Measurements from ENCODE around the gene PIP5K1B. TPM values are rescaled to one million over a fixed set of nuclear protein-coding genes. Genes with fewer than 3 reads are reported as not detected.

The PIP5K1B gene
- total and polyA plus RNA-seq, 5 donors, result 37.8 to 81.5 (median 67.9) TPM

GRCh38 chr9:68717552-68718443, 12.8 kb downstream of the PIP5K1B start:
- no peak overlapping the region for H3K4me3 ChIP-seq (ENCODE audit: low read length)
- no peaks in the 10 kb centered on the region for H3K27me3 ChIP-seq (ENCODE audit: control insufficient read depth, insufficient read depth)
- peaks cover 2% of the 10 kb centered on the region for H3K4me1 ChIP-seq (ENCODE audit: control insufficient read depth, insufficient read depth, low read length)
- no peak for DNase-seq
- ATAC-seq, result no peak
- no peak overlapping the region for H3K27ac ChIP-seq (ENCODE audit: low read length)
- no peaks in the 10 kb centered on the region for H3K9me3 ChIP-seq (ENCODE audit: control insufficient read depth, low read length)
- intact Hi-C loops (cut with DNase I), result no loop called here
- WGBS, result 81% methylated on average over 2 of the region's 2 CpGs

- no peak for ATAC-seq
- H3K27me3 ChIP-seq (ENCODE audit: control insufficient read depth, insufficient read depth), result no peaks in the 10 kb centered on the region
- no peak overlapping the region for H3K4me3 ChIP-seq (ENCODE audit: low read length)
- no peak overlapping the region for H3K27ac ChIP-seq (ENCODE audit: low read length)
- H3K4me1 ChIP-seq (ENCODE audit: control insufficient read depth, insufficient read depth, low read length), result peaks cover 2% of the 10 kb centered on the region
- no peak for DNase-seq
- H3K9me3 ChIP-seq (ENCODE audit: control insufficient read depth, low read length), result no peaks in the 10 kb centered on the region
- intact Hi-C loops (cut with DNase I), result no loop called here
- WGBS, result 40% methylated on average over 2 of the region's 2 CpGs
These were observed 14.8 kb downstream of the PIP5K1B start for GRCh38 chr9:68719847-68720246.

GRCh38 chr9:68720656-68721313, 15.7 kb downstream of the PIP5K1B start:
- peaks cover 2% of the 10 kb centered on the region for H3K4me1 ChIP-seq (ENCODE audit: control insufficient read depth, insufficient read depth, low read length)
- no peak overlapping the region for H3K4me3 ChIP-seq (ENCODE audit: low read length)
- H3K9me3 ChIP-seq (ENCODE audit: control insufficient read depth, low read length), result no peaks in the 10 kb centered on the region
- WGBS, result 86% methylated on average over 7 of the region's 7 CpGs
- H3K27me3 ChIP-seq (ENCODE audit: control insufficient read depth, insufficient read depth), result no peaks in the 10 kb centered on the region
- no peak for ATAC-seq
- H3K27ac ChIP-seq (ENCODE audit: low read length), result no peak overlapping the region
- DNase-seq, result no peak
- intact Hi-C loops (cut with DNase I), result no loop called here

GRCh38 chr9:68721666-68722330, 16.8 kb downstream of the PIP5K1B start:
- Histone ChIP-seq H3K9me3 (ENCODE audit: control insufficient read depth, low read length) (no peaks in the 10 kb centered on the region), H3K27me3 (ENCODE audit: control insufficient read depth, insufficient read depth) (no peaks in the 10 kb centered on the region), H3K4me3 (ENCODE audit: low read length) (no peak overlapping the region), H3K4me1 (ENCODE audit: control insufficient read depth, insufficient read depth, low read length) (peaks cover 2% of the 10 kb centered on the region), H3K27ac (ENCODE audit: low read length) (no peak overlapping the region)
- intact Hi-C loops (cut with DNase I), result no loop called here
- ATAC-seq (no peak), DNase-seq (no peak)
- 80% methylated on average over 8 of the region's 8 CpGs for WGBS

GRCh38 chr9:68725070-68725469, 20.0 kb downstream of the PIP5K1B start:
- Histone ChIP-seq H3K4me1 (ENCODE audit: control insufficient read depth, insufficient read depth, low read length) (no peaks in the 10 kb centered on the region), H3K27ac (ENCODE audit: low read length) (no peak overlapping the region), H3K9me3 (ENCODE audit: control insufficient read depth, low read length) (no peaks in the 10 kb centered on the region), H3K27me3 (ENCODE audit: control insufficient read depth, insufficient read depth) (no peaks in the 10 kb centered on the region), H3K4me3 (ENCODE audit: low read length) (no peak overlapping the region)
- ATAC-seq (no peak), DNase-seq (no peak)
- intact Hi-C loops (cut with DNase I), result no loop called here
- 48% methylated on average over 3 of the region's 3 CpGs for WGBS

GRCh38 chr9:68726489-68726888, 21.4 kb downstream of the PIP5K1B start:
- Histone ChIP-seq H3K27ac (ENCODE audit: low read length) (no peak overlapping the region), H3K4me1 (ENCODE audit: control insufficient read depth, insufficient read depth, low read length) (no peaks in the 10 kb centered on the region), H3K27me3 (ENCODE audit: control insufficient read depth, insufficient read depth) (no peaks in the 10 kb centered on the region), H3K9me3 (ENCODE audit: control insufficient read depth, low read length) (no peaks in the 10 kb centered on the region), H3K4me3 (ENCODE audit: low read length) (no peak overlapping the region)
- WGBS, result 68% methylated on average over 5 of the region's 5 CpGs
- ATAC-seq (peak in 1 of 2 donors; percentile 35), DNase-seq (no peak)
- intact Hi-C loops (cut with DNase I), result no loop called here

- Histone ChIP-seq H3K4me3 (ENCODE audit: low read length) (no peak overlapping the region), H3K27ac (ENCODE audit: low read length) (no peak overlapping the region), H3K27me3 (ENCODE audit: control insufficient read depth, insufficient read depth) (no peaks in the 10 kb centered on the region), H3K9me3 (ENCODE audit: control insufficient read depth, low read length) (no peaks in the 10 kb centered on the region), H3K4me1 (ENCODE audit: control insufficient read depth, insufficient read depth, low read length) (no peaks in the 10 kb centered on the region)
- peak in 2 of 3 donors; percentile 46 for DNase-seq
- WGBS, result 63% methylated on average over 2 of the region's 2 CpGs
- intact Hi-C loops (cut with DNase I), result no loop called here
- peak in 1 of 2 donors; percentile 33 for ATAC-seq
These were observed 22.6 kb downstream of the PIP5K1B start for GRCh38 chr9:68727636-68728035.

GRCh38 chr9:68728731-68729130, 23.7 kb downstream of the PIP5K1B start:
- Histone ChIP-seq H3K27me3 (ENCODE audit: control insufficient read depth, insufficient read depth) (no peaks in the 10 kb centered on the region), H3K27ac (ENCODE audit: low read length) (no peak overlapping the region), H3K9me3 (ENCODE audit: control insufficient read depth, low read length) (no peaks in the 10 kb centered on the region), H3K4me3 (ENCODE audit: low read length) (no peak overlapping the region), H3K4me1 (ENCODE audit: control insufficient read depth, insufficient read depth, low read length) (peaks cover 4% of the 10 kb centered on the region)
- ATAC-seq, result no peak
- 60% methylated on average over 1 of the region's 1 CpG for WGBS
- intact Hi-C loops (cut with DNase I), result no loop called here
- DNase-seq, result no peak

GRCh38 chr9:68730570-68731235, 25.7 kb downstream of the PIP5K1B start:
- H3K27ac ChIP-seq (ENCODE audit: low read length), result no peak overlapping the region
- H3K4me1 ChIP-seq (ENCODE audit: control insufficient read depth, insufficient read depth, low read length), result peaks cover 4% of the 10 kb centered on the region
- no peak for ATAC-seq
- intact Hi-C loops (cut with DNase I), result no loop called here
- DNase-seq, result no peak
- no peaks in the 10 kb centered on the region for H3K27me3 ChIP-seq (ENCODE audit: control insufficient read depth, insufficient read depth)
- H3K9me3 ChIP-seq (ENCODE audit: control insufficient read depth, low read length), result no peaks in the 10 kb centered on the region
- 74% methylated on average over 2 of the region's 2 CpGs for WGBS
- H3K4me3 ChIP-seq (ENCODE audit: low read length), result no peak overlapping the region

- no peak for DNase-seq
- intact Hi-C loops (cut with DNase I), result no loop called here
- no peak for ATAC-seq
- Histone ChIP-seq H3K4me1 (ENCODE audit: control insufficient read depth, insufficient read depth, low read length) (peaks cover 4% of the 10 kb centered on the region), H3K27me3 (ENCODE audit: control insufficient read depth, insufficient read depth) (no peaks in the 10 kb centered on the region), H3K9me3 (ENCODE audit: control insufficient read depth, low read length) (no peaks in the 10 kb centered on the region), H3K27ac (ENCODE audit: low read length) (no peak overlapping the region), H3K4me3 (ENCODE audit: low read length) (no peak overlapping the region)
- 51% methylated on average over 5 of the region's 5 CpGs for WGBS
These were observed 26.8 kb downstream of the PIP5K1B start for GRCh38 chr9:68731857-68732256.
